Lung (tissue), 12 donors: ENCODE measurements around the gene KRTCAP2. TPM values are rescaled to one million over a fixed set of nuclear protein-coding genes. Genes with fewer than 3 reads are reported as not detected.
"Not testable (repeated sequence)": the region's sequence is repeated elsewhere in the genome, so short reads cannot be mapped to it uniquely, and the experiment has no call there.

ENCODE experiments used
- ATAC-seq: fragments of 200-7000 bp; cut with Tn5 transposase; one replicate; pipeline ENCODE4 v1.9.1; 2020; ENCODE audit warnings: moderate number of reproducible peaks; ENCODE audit not compliant: insufficient read depth, low FRiP score
- DNase-seq, 3 donors: peaks; one replicate each; pipeline ENCODE4 v3.0.0-alpha.2; 2013 to 2017
- H3K27ac ChIP-seq, 2 donors: one replicate each; pipeline ENCODE4 v1.5.1; 2013; ENCODE audit warnings: mild to moderate bottlenecking in 2 of 2, moderate library complexity in 2 of 2, control low read depth in 1 of 2, inconsistent platforms in 1 of 2, low read depth in 1 of 2, low read length in 1 of 2
- H3K27me3 ChIP-seq, 3 donors: one replicate each; pipeline ENCODE4 v1.5.1; 2013; ENCODE audit warnings: low read length in 2 of 3; ENCODE audit not compliant: control insufficient read depth in 3 of 3, insufficient read depth in 3 of 3
- H3K36me3 ChIP-seq, 4 donors: one replicate each; pipeline ENCODE4 v1.5.1; 2013; ENCODE audit warnings: low read length in 4 of 4, mild to moderate bottlenecking in 1 of 4, moderate library complexity in 1 of 4; ENCODE audit not compliant: control insufficient read depth in 4 of 4, insufficient read depth in 4 of 4
- H3K4me1 ChIP-seq, 5 donors: one replicate each; pipeline ENCODE4 v1.5.1; 2013; ENCODE audit warnings: low read length in 5 of 5, mild to moderate bottlenecking in 2 of 5, moderate library complexity in 1 of 5; ENCODE audit not compliant: control insufficient read depth in 5 of 5, insufficient read depth in 5 of 5
- H3K4me3 ChIP-seq: one replicate; pipeline ENCODE4 v1.5.1; 2013; ENCODE audit warnings: mild to moderate bottlenecking, control low read depth, moderate library complexity
- H3K9ac ChIP-seq, 2 donors: one replicate each; pipeline ENCODE4 v1.5.1; 2013; ENCODE audit warnings: low read length in 2 of 2, control low read depth in 1 of 2; ENCODE audit not compliant: insufficient read depth in 1 of 2
- H3K9me3 ChIP-seq, 4 donors: one replicate each; pipeline ENCODE4 v1.5.1; 2013; ENCODE audit warnings: low read length in 3 of 4, mild to moderate bottlenecking in 1 of 4, moderate library complexity in 1 of 4; ENCODE audit not compliant: control insufficient read depth in 4 of 4, insufficient read depth in 3 of 4
- WGBS, 2 donors: extraction: QIAGEN DNeasy Blood & Tissue Kit; methylation state at CpG; one replicate each; pipeline ENCODE4 v1.1.7; 2013; 5-methylcytosine and 5-hydroxymethylcytosine counted together
- polyA plus RNA-seq, 2 donors: library from polyadenylated mRNA; stranded (reverse); fragments of 200-250 nt; gene quantifications; one replicate each; pipeline ENCODE4 v1.2.1, GENCODE V29; 2013
- total RNA-seq, 2 donors: library from RNA; depleted of rRNA in 1 of 2; stranded (reverse); fragments of >200 nt in 1 of 2; gene quantifications; one replicate each; pipeline ENCODE4 v1.2.1, GENCODE V29; 2014 to 2021
- TF ChIP-seq, protein P1 (sequence below): IDR thresholded peaks from 2 replicates; pipeline ENCODE4 v1.5.1; 2012; ENCODE audit warnings: mild to moderate bottlenecking; ENCODE audit errors: control extremely low read depth, extremely low read depth
- donor health status: control.
- donor health status: control.
- donor health status: Bipolar disorder and iron deficiency.
- donor health status: healthy.
- donor health status: DM: yes; HTN: yes; CAD: no.

Gene KRTCAP2
- total and polyA plus RNA-seq, 4 donors = 58.2 to 592 (median 190) TPM

DNA sequence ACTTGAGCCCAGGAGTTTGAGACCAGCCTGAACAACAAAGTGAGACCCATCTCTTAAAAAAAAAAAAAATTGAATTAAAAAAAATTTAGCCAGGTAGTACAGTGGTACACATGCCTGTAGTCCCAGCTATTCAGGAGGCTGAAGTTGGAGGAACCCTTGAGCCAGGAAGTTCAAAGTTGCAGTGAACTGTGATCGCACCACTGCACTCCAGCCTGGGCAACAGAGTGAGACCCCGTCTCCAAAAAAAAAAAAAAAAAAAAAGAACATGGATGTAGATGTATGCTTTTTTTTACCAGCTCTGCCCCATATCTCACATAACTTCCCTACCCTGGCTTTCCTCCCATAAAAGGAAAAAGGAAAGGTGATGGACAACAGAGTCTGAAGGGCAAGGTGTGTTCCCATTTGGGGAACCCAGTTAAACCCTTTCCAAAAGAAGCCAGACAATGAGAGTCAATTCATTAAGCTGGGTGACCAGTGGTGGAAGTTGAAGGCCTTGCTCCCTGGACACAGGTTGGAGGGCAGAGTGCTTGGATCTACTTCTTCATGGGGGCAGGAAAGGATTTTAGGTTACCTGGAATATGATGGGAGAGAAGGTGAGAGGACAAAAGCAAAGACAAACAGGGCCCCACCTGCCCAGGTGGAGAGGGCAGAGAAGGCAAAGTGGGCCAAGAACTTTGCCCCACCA lies 2.9 kb downstream of the KRTCAP2 start:
- Histone ChIP-seq H3K4me3 (no peak overlapping the region), H3K36me3 (peaks cover 0 to 17% (median 8%) of the 10 kb centered on the region in 4 donors), H3K9ac (no peak overlapping the region), H3K9me3 (no peaks in the 10 kb centered on the region), H3K27me3 (no peaks in the 10 kb centered on the region), H3K4me1 (peaks cover 0 to 41% (median 8%) of the 10 kb centered on the region in 5 donors), H3K27ac (no peak overlapping the region)
- ATAC-seq (no peak), DNase-seq (no peak)
- TF ChIP-seq, protein P1, sequence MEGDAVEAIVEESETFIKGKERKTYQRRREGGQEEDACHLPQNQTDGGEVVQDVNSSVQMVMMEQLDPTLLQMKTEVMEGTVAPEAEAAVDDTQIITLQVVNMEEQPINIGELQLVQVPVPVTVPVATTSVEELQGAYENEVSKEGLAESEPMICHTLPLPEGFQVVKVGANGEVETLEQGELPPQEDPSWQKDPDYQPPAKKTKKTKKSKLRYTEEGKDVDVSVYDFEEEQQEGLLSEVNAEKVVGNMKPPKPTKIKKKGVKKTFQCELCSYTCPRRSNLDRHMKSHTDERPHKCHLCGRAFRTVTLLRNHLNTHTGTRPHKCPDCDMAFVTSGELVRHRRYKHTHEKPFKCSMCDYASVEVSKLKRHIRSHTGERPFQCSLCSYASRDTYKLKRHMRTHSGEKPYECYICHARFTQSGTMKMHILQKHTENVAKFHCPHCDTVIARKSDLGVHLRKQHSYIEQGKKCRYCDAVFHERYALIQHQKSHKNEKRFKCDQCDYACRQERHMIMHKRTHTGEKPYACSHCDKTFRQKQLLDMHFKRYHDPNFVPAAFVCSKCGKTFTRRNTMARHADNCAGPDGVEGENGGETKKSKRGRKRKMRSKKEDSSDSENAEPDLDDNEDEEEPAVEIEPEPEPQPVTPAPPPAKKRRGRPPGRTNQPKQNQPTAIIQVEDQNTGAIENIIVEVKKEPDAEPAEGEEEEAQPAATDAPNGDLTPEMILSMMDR = no peak
- whole genome bisulfite sequencing, 2 donors = 90 to 99% methylated on average over 2 of the region's 2 CpGs

DNA sequence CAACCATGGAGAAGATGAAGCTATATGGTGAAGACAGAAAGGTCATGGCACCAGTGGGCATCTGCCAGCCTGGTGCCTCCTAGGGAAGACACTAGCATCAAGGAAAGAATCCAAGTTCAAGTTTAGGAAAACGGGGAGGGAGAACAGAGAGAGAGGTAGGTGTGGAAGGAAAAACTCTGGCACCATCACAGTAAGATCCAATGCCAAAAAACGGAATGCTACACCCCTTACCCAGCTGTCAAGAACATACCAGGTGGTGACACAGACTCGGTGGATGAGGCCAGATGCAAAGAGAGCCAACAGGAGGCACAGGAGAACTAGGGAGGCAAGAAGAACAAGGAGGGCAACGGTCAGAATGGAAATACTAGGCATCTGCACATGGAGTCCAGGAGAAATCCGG lies 3.6 kb downstream of the KRTCAP2 start:
- TF ChIP-seq, protein P1 = no peak
- Histone ChIP-seq H3K4me3 (no peak overlapping the region), H3K4me1 (peaks cover 0 to 39% (median 6%) of the 10 kb centered on the region in 5 donors), H3K27me3 (no peaks in the 10 kb centered on the region), H3K27ac (no peak overlapping the region), H3K9ac (no peak overlapping the region), H3K36me3 (peaks cover 0 to 17% (median 8%) of the 10 kb centered on the region in 4 donors), H3K9me3 (no peaks in the 10 kb centered on the region)
- ATAC-seq = no peak
- DNase-seq = no peak
- WGBS, 2 donors = 79 to 93% methylated on average over 5 of the region's 5 CpGs

DNA sequence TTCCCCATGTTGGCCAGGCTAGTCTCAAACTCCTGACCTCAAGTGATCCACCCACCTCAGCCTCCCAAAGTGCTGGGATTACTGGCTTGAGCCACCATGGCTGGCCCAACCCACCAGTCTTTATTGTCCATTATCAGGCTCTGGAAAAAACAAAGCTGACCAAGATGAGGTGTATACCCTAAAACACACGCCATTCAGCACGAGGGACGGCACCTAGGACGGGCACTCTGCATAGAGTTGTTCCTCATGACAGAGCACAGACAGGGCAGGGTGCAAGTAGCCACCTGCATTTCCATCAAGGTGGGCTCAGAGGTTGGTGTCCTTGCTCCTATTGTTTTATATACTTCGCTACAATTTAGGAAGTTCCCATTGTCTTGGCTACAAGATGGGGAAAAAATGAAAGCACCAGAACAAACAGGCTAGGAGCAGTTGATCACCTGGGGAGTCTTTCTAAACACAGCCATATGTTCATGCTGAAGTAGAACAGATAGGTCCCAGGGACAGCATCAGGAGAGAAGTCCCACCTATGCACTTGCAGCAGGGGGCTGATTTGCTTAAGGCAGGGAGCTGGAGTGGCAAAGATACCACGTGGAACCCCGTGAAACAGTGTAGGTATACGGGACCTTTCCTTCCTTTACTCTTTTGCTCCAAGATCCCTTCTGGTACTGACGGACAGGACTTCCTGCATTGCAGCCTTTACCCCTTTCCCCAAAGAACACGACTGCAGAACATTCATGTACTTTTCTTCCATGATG lies 4.5 kb downstream of the KRTCAP2 start:
- Histone ChIP-seq H3K27ac (no peak overlapping the region), H3K4me3 (no peak overlapping the region), H3K9ac (no peak overlapping the region), H3K27me3 (no peaks in the 10 kb centered on the region), H3K9me3 (no peaks in the 10 kb centered on the region), H3K36me3 (peaks cover 0 to 17% (median 8%) of the 10 kb centered on the region in 4 donors), H3K4me1 (peaks cover 0 to 33% (median 6%) of the 10 kb centered on the region in 5 donors)
- no peak for DNase-seq
- TF ChIP-seq, protein P1 = no peak
- 88 to 90% methylated on average over 10 of the region's 10 CpGs for WGBS, 2 donors
- ATAC-seq = no peak

DNA sequence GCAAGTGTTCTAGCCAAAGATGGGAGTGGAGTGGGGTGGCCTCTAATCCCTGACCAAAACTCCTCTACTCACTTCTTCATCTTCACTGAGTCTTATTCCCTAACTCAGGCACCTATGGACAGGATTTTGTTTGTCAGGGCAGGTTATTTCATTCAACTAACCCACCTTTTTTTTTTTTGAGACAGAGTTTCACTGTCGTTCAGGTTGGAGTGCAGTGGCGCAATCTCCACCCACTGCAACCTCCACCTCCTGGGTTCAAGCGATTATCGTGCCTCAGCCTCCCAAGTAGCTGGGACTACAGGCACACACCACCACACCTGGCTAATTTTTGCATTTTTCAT lies 5.0 kb downstream of the KRTCAP2 start:
- WGBS, 2 donors = 35 to 40% methylated on average over 4 of the region's 4 CpGs

More for the DNA sequence above, 5.0 kb downstream of the KRTCAP2 start:
- not testable (repeated sequence) for H3K9ac ChIP-seq, ATAC-seq, H3K27ac ChIP-seq, H3K9me3 ChIP-seq, H3K27me3 ChIP-seq, H3K4me3 ChIP-seq, DNase-seq
- Histone ChIP-seq H3K4me1 (peaks cover 0 to 29% (median 6%) of the 10 kb centered on the region in 5 donors), H3K36me3 (peaks cover 0 to 17% (median 8%) of the 10 kb centered on the region in 4 donors)
